ELF-1 (cell line): ENCODE results near the gene CSNK1A1L.

Experiments used
- DNase-seq: peaks from one replicate; pipeline ENCODE4 v3.0.0-alpha.2; 2016; ENCODE audit warnings: low read depth, low spot score

CSNK1A1L gene

GRCh38 chr13:37105251-37105714 is at the start of gene CSNK1A1L:
Gene CSNK1A1L (minus strand): TSS chr13:37105664. CDS start chr13:37105256, 408 bp downstream.
- DNase-seq, result no peak

DNA sequence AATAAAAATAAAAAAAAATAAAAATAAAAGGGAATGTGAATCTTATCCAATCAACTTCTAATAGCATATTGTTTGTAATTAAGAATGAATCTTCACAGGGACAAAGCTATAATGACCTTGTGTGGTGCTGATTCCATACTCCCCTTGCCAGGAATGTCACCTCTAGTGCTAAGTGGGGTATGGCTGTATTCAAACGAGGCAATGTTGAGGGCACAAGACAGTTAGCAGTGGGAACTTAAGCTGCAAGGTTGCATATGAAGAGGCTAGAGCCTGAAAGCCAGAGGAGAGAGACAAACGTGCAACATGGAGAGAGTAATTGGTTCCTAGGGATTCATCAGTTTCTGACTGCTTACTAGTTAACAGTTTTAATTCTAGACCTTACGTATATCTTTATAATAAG is 43.9 kb upstream of the CSNK1A1L start:
- DNase-seq, result no peak

DNA sequence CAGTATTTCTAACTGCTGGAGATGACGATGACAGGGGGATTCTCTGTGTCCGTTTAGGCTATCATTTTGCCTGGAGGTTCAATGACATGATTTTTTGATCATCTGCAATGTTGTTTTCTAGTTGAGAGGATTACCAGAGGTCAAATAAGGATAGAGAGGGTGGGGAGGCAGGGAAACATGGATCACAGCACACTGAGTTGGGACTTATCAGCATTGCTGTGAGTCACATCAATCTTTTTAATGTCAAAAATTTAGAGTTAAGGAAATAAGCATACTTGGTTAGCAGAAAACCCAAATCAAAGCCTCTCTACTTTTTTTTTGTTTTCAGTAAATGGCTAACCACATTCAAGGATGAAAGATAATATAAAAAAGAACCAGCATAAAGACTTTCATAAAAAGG is 43.0 kb upstream of the CSNK1A1L start:
- DNase-seq, result no peak

- no peak for DNase-seq
Observed at GRCh38 chr13:37144661-37145060, 39.2 kb upstream of the CSNK1A1L start.

DNA sequence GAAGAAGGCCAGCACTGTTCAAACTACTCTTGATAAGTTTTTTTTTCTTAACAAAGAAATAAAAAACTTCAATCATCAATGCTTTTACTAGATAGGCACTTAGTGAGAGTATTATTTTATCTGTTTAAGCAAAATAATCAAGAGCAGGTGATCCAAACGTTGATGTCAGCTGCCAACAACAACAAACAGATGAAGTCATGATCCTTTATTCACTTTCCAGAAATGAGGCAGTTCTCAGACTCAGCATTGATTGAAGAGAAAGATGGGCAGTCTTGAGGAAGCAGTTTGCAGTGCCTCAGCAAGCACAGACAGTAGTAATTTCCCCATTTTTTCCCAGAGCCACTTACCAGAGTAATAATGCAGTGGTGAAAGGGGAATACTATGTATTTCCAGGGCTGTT is 38.4 kb upstream of the CSNK1A1L start:
- DNase-seq, result no peak

DNA sequence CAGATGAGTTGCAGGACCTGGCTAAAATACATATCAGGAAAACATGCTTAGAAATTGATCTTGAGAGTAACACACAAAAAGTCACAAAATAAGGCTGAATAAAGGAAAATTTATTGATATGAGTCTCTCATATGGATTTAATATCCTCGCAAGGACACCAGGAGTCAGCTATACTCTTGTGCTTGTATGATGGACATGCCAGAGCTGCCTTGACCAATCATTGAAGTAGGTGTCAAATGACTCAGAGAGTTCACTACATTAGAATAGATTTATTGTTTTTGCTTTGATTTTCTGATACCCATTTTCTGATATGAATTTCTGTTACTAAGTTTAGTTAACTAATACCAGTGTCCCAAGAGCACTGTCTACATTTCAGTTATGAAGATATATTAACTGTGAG is 37.4 kb upstream of the CSNK1A1L start:
- no peak for DNase-seq

DNA sequence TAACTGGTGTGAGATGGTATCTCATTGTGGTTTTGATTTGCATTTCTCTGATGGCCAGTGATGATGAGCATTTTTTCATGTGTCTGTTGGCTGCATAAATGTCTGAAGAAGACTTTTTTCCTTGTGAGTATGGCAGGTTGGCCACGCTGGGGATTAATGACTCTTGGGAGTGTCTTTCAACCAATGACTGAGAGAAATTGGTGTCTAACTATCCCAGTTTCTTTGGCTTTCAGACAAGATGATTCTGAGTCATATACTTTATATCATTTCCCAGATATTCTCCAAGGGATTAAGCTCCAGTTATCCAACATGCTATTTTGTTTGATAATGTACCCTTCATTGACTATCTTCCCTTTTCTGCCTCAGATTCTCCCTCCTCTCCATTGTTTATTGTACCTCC is 35.5 kb upstream of the CSNK1A1L start:
- no peak for DNase-seq

- no peak for DNase-seq
Observed at GRCh38 chr13:37139356-37139755, 33.9 kb upstream of the CSNK1A1L start.

DNA sequence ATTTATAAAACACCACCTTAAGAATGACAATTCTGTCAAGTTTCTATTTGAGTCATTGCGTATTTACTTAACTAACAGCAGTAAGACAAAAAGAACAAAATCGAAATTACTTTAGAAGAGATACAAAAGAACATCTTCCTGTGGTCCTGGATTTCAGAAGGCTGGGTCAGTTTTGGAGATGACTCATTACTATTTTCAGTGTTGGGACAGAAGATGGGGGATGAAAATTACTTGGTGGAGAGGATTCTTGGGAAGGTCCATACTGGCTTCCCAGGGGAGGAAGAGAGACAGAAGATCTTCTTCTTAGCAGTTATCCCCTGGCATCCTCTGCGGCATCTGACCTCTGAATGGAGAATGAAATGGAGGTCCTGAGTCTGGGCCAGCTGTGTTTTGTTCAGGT is 33.5 kb upstream of the CSNK1A1L start:
- no peak for DNase-seq

- peak; percentile 28 for DNase-seq
Observed at GRCh38 chr13:37138169-37138568, 32.7 kb upstream of the CSNK1A1L start.

- no peak for DNase-seq
Observed at GRCh38 chr13:37136633-37137032, 31.2 kb upstream of the CSNK1A1L start.

DNA sequence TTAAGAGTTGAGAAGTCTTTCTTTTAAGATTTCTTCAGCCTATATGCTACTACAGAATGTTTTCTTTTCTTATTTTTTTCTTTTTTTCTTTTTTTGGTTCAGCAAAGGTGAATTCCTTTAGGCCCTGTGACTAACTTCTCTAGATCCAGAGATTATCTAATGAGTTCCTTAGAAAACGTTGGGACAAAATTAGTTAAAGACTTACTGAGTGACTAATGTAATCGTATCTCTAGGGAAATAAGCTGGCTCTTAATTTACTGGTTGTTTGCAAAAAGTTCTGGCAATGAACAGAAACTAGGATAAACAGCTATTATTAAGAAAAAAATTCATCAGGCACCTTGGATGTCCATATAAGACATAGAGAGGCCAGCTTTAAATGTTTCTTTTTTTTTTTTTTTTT is 30.7 kb upstream of the CSNK1A1L start:
- DNase-seq, result no peak

GRCh38 chr13:37134411-37135041 is 29.1 kb upstream of the CSNK1A1L start:
- DNase-seq, result no peak

DNA sequence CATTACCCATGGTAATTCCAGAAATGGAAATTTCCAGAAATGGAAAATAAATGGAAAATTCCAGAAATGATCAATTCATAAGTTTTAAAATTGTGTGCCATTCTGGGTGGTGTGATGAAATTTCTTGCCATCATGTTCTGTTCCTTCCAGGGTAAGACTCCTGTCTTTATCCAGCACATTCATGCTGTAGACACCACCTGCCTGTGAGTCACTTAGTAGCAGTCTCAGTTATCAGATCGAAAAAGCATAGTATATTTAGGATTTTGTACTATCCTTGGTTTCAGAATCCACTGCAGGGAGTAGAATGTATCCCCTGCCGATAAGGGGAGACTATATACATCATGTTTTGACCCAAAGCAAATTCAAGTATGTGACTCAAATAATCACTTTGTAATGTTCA is 26.7 kb upstream of the CSNK1A1L start:
- no peak for DNase-seq

DNA sequence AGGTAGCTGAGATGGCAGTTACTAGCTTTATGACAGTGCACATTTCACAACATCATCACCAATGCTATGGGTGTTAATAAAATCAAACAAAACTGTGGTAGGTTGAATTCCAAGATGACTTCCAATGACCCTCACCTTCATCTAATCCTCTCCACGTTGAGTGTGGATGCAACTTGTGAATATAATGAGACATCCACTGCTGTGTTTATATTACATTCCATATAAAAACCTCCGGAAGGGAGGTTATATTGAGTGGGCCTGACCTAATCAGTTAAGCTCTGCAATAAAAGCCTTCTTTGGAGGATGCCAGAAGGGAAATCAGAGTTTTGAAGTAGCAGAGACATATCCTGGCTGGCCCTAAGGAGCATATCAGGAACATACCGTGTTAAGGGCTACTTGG is 25.6 kb upstream of the CSNK1A1L start:
- DNase-seq, result no peak

DNA sequence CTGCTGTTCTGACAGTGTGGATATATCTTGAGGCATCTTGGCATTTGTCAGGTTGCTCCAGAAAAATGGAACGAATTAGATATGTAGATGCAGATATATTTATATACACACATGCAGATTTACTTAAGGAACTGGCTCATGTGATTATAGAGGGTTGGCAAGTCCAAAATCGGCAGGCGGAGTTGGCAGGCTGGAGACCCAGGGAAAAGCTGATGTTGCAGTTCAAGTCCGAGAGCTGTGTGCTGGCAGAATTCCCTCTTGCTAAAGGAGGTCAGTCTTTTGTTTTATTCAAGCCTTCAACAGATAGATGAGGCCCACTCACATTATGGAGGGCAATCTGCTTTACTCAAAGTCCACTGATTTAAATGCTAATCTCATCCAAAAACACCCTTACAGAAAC is 24.4 kb upstream of the CSNK1A1L start:
- DNase-seq, result no peak

GRCh38 chr13:37127691-37128241 is 22.3 kb upstream of the CSNK1A1L start:
- DNase-seq, result no peak

- DNase-seq, result no peak
Observed at GRCh38 chr13:37123337-37123736, 17.9 kb upstream of the CSNK1A1L start.

- peak; percentile 4 for DNase-seq
Observed at GRCh38 chr13:37118016-37118415, 12.6 kb upstream of the CSNK1A1L start.

DNA sequence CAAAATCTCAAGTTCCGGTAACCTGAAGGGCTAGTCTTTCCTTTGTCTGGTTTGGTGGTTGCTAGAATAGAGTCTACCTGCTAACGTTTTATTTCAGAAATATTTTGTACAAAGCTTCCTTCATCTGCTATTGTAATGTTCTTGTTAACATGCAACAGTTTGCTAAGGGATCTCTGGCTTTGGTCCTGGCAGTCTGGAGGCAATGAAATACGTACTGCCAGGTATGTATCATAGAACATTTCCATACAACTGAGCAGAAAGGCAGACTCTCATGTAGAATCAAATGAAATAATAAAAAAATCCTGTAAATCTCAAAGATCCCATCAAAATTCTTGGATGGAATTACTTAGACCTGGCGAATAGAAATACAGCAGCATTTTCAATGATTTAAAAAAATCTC is 8.8 kb upstream of the CSNK1A1L start:
- no peak for DNase-seq

DNA sequence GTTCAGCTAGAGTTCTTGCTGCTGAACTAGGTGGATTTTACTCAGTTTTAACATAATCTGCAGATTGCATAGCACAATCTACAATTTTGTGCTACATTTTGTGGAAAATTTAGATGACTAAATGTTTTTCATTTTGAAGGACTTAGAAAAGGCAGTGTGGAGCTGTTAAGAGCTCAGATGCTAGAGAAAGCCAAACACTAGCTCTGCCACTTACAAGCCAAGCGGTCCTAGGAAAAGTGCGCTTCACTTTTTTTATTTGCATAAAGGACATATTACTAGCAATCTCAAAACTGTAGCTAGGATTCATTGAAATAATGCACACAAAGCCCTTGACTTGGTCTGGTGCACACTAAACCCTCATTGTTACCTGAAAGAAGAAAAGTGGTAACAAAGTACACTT is 8.1 kb upstream of the CSNK1A1L start:
- DNase-seq, result no peak

DNA sequence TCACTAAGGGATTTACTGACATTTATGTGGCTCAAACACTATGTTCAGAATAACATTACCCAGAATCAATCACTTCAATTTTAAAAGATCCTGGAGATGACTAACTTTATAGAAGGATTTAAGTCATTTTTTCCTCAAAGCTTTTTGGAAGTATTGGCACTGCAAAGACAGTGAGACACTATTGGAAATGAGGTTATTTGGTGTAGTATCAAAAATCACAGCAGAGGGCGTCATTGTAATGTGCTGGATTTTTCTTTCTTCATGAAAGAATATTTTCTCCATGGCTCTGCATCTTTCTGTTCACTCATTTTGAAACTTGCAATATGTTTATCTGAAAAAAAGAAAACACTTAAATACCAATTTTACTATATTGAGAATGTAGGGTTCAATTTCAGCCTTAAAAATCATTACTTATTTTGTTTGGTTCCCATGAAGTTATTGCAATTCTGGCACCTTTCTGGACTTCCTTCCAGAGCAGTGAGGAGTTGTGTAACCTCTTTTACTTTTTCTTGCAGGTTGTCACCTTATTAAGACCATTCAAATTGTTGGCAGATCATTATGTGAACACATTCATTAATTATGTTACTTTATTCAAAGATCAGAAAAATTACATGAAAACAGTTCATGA is 3.7 kb upstream of the CSNK1A1L start:
- DNase-seq, result no peak

GRCh38 chr13:37107868-37108267 is 2.4 kb upstream of the CSNK1A1L start:
- no peak for DNase-seq
